Esophagus squamous epithelium (tissue), 5 donors: Measurements from ENCODE around the gene MID1. TPM values are rescaled to one million over a fixed set of nuclear protein-coding genes. Genes with fewer than 3 reads are reported as not detected.

Experiments used
- DNase-seq: peaks from one replicate; lab custom pipeline; 2025; lab: John Stamatoyannopoulos, UW
- H3K27ac ChIP-seq, 4 donors: fragments of 200-600 bp; sonication (generic); one replicate each; pipeline ENCODE4 v1.5.1; 2016 to 2019; ENCODE audit warnings: mild to moderate bottlenecking in 1 of 4
- H3K27me3 ChIP-seq, 4 donors: fragments of 200-600 bp; sonication (generic); 1 replicate in 3 of 4; 2 replicates in 1 of 4; pipeline versions ENCODE4 v1.5.1 to v1.6.0; 2017 to 2021; ENCODE audit warnings: antibody characterized with exemption in 1 of 4
- H3K36me3 ChIP-seq, 3 donors: fragments of 200-600 bp; sonication (generic); one replicate each; pipeline ENCODE4 v1.5.1; 2016 to 2019
- H3K4me1 ChIP-seq, 3 donors: fragments of 200-600 bp; sonication (generic); one replicate each; pipeline ENCODE4 v1.5.1; 2017 to 2019
- H3K4me3 ChIP-seq, 4 donors: fragments of 200-600 bp; sonication (generic); 1 replicate in 3 of 4; 2 replicates in 1 of 4; pipeline ENCODE4 v1.5.1; 2016 to 2019; ENCODE audit warnings: mild to moderate bottlenecking in 2 of 4, moderate library complexity in 1 of 4
- H3K9me3 ChIP-seq, 3 donors: fragments of 200-600 bp; sonication (generic); one replicate each; pipeline ENCODE4 v1.5.1; 2016 to 2019
- POLR2A ChIP-seq, 4 donors: fragments of 450-650 bp; IDR thresholded peaks; one replicate each; pipeline ENCODE4 v1.6.1; 2017; ENCODE audit warnings: antibody characterized with exemption in 4 of 4, mild to moderate bottlenecking in 4 of 4, moderate library complexity in 3 of 4
- WGBS, 2 donors: methylation state at CpG; one replicate each; pipeline ENCODE4 v1.1.5; 2018; 5-methylcytosine and 5-hydroxymethylcytosine counted together
- intact Hi-C: fragments of 100-400 bp; cut with DNase I; formaldehyde crosslinking; loops from one replicate; pipeline ENCODE4 v1.15.0; 2022
- total RNA-seq, 4 donors: library from RNA; depleted of rRNA; stranded (reverse); fragments of >200 nt; gene quantifications; one replicate each; pipeline ENCODE4 v1.1.0, GENCODE V29; 2016
- TF ChIP-seq, protein P1 (sequence below), 6 experiments: fragments of 450-650 bp in 4 of 6; fragments of 200-600 bp in 2 of 6; sonication (generic) in 2 of 6; IDR thresholded peaks; one replicate each; pipeline ENCODE4 v1.5.1; 2016 to 2019; ENCODE audit warnings: antibody characterized with exemption in 6 of 6, mild to moderate bottlenecking in 4 of 6, moderate library complexity in 4 of 6
- donor health status: DM: yes; HTN: yes; CAD: no.

Gene MID1
- 10 to 100 TPM in 3 of 4 donors, 1 to 10 TPM in 1; 9.9 to 18.5 (median 14.7) TPM for total RNA-seq

GRCh38 chrX:10620121-10620699, at the start of gene MID1:
Gene MID1, minus strand, starts transcription at chrX:10620585. Its CDS starts 53,038 bp downstream, at chrX:10567547.
- Histone ChIP-seq H3K9me3 (no peaks in the 10 kb centered on the region), H3K4me1 (peaks cover 0 to 35% (median 0%) of the 10 kb centered on the region in 3 donors), H3K27me3 (no peaks in the 10 kb centered on the region), H3K27ac (peak within 1 kb of the TSS; percentile 77 to 86 (median 83)), H3K4me3 (peak within 1 kb of the TSS; percentile 50 to 72 (median 59)), H3K36me3 (no peaks in the 10 kb centered on the region)
- TF ChIP-seq POLR2A (IDR thresholded peaks at IDR 0.05) = peak in 2 of 4 donors; percentile 30 to 52
- TF ChIP-seq, protein P1, sequence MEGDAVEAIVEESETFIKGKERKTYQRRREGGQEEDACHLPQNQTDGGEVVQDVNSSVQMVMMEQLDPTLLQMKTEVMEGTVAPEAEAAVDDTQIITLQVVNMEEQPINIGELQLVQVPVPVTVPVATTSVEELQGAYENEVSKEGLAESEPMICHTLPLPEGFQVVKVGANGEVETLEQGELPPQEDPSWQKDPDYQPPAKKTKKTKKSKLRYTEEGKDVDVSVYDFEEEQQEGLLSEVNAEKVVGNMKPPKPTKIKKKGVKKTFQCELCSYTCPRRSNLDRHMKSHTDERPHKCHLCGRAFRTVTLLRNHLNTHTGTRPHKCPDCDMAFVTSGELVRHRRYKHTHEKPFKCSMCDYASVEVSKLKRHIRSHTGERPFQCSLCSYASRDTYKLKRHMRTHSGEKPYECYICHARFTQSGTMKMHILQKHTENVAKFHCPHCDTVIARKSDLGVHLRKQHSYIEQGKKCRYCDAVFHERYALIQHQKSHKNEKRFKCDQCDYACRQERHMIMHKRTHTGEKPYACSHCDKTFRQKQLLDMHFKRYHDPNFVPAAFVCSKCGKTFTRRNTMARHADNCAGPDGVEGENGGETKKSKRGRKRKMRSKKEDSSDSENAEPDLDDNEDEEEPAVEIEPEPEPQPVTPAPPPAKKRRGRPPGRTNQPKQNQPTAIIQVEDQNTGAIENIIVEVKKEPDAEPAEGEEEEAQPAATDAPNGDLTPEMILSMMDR (IDR thresholded peaks at IDR 0.05) = no peak
- intact Hi-C loops = no loop called here
- DNase-seq = no peak
- 0 to 30% methylated on average over 14 to 19 of the region's 46 CpGs for WGBS, 2 donors

GRCh38 chrX:10667143-10667542, 46.8 kb upstream of the MID1 start:
- no peaks in the 10 kb centered on the region for H3K36me3 ChIP-seq
- intact Hi-C loops = no loop called here

GRCh38 chrX:10666102-10666501, 45.7 kb upstream of the MID1 start:
- WGBS, 2 donors = 63 to 89% methylated on average over 1 of the region's 1 CpG
- DNase-seq = no peak
- TF ChIP-seq, protein P1 (IDR thresholded peaks at IDR 0.05) = no peak
- TF ChIP-seq POLR2A (IDR thresholded peaks at IDR 0.05) = no peak

More at GRCh38 chrX:10667143-10667542, 46.8 kb upstream of the MID1 start:
- no peak for DNase-seq
- no peaks in the 10 kb centered on the region for H3K9me3 ChIP-seq
- TF ChIP-seq, protein P1 (IDR thresholded peaks at IDR 0.05) = no peak
- TF ChIP-seq POLR2A (IDR thresholded peaks at IDR 0.05) = no peak
- no peaks in the 10 kb centered on the region for H3K4me1 ChIP-seq
- H3K27ac ChIP-seq = no peak overlapping the region
- H3K4me3 ChIP-seq = no peak overlapping the region
- 89 to 100% methylated on average over 1 of the region's 1 CpG for WGBS, 2 donors
- no peaks in the 10 kb centered on the region for H3K27me3 ChIP-seq

DNA sequence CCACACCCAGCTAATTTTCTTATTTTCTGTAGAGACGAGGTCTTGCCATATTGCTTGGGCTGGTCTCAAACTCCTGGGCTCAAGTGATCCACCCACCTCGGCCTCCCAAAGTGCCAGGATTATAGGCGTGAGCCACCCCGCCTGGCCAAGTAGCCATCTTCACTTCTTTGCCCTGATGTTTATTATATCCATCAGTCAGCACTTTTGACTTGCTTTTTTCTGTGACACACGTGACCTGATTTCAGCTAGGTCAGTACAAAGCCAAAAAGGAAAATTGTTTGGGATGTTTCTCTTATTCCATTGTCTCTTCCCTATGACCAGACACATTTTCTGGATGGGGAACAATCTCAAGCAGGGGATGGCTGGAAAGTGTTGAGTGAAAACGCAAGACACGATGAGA, 45.3 kb upstream of the MID1 start:
- WGBS, 2 donors = 81 to 91% methylated on average over 4 to 7 of the region's 7 CpGs
- no peak overlapping the region for H3K4me3 ChIP-seq
- TF ChIP-seq, protein P1 (IDR thresholded peaks at IDR 0.05) = no peak
- TF ChIP-seq POLR2A (IDR thresholded peaks at IDR 0.05) = no peak
- intact Hi-C loops = no loop called here
- H3K4me1 ChIP-seq = no peaks in the 10 kb centered on the region
- no peak overlapping the region for H3K27ac ChIP-seq
- H3K9me3 ChIP-seq = no peaks in the 10 kb centered on the region
- DNase-seq = no peak
- no peaks in the 10 kb centered on the region for H3K27me3 ChIP-seq
- no peaks in the 10 kb centered on the region for H3K36me3 ChIP-seq

More at GRCh38 chrX:10666102-10666501, 45.7 kb upstream of the MID1 start:
- no peaks in the 10 kb centered on the region for H3K36me3 ChIP-seq
- H3K27ac ChIP-seq = no peak overlapping the region
- no peaks in the 10 kb centered on the region for H3K9me3 ChIP-seq
- intact Hi-C loops = no loop called here
- no peak overlapping the region for H3K4me3 ChIP-seq
- no peaks in the 10 kb centered on the region for H3K27me3 ChIP-seq
- no peaks in the 10 kb centered on the region for H3K4me1 ChIP-seq

DNA sequence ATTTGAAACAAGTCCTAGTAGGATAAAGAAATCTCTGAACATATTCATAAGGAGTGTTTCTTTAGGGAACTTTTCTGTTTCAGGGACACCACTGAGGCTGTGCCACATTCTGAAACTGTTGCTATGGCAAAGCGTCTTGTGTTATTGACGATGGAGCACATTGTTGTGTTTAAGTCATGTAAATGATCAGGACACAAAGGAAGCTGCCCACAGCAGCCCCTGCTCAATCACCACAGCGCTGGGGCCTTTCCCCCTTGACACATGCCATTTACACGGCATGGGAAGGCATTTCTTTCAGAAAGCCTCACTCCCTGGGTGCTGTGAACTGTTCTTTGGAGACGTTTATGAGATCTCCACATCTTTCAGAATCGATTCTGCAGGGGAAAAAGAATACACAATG, 39.8 kb upstream of the MID1 start:
- no peaks in the 10 kb centered on the region for H3K27me3 ChIP-seq
- WGBS, 2 donors = 49 to 65% methylated on average over 5 to 6 of the region's 6 CpGs
- intact Hi-C loops = no loop called here
- no peak overlapping the region for H3K4me3 ChIP-seq
- H3K36me3 ChIP-seq = no peaks in the 10 kb centered on the region
- TF ChIP-seq, protein P1 (IDR thresholded peaks at IDR 0.05) = no peak
- no peak for TF ChIP-seq POLR2A (IDR thresholded peaks at IDR 0.05)
- no peaks in the 10 kb centered on the region for H3K9me3 ChIP-seq
- no peak overlapping the region for H3K27ac ChIP-seq
- no peak for DNase-seq
- H3K4me1 ChIP-seq = no peaks in the 10 kb centered on the region
